Osteocyte (in vitro differentiated cells): ENCODE measurements around the gene EGFR. TPM values are rescaled to one million over a fixed set of nuclear protein-coding genes. Genes with fewer than 3 reads are reported as not detected.

Experiments used
- DNase-seq: peaks from one replicate; pipeline ENCODE4 v3.0.0; 2021; ENCODE audit warnings: mixed read lengths; ENCODE audit not compliant: unreplicated experiment; ENCODE audit errors: extremely low spot score
- H3K27ac Mint-ChIP-seq: one replicate; pipeline ENCODE4 v1.8.0; 2021; ENCODE audit warnings: mild to moderate bottlenecking, mixed read lengths; ENCODE audit not compliant: unreplicated experiment
- H3K27me3 Mint-ChIP-seq: one replicate; pipeline ENCODE4 v1.8.0; 2021; ENCODE audit warnings: mixed read lengths; ENCODE audit not compliant: unreplicated experiment
- H3K36me3 Mint-ChIP-seq: one replicate; pipeline ENCODE4 v1.8.0; 2021; ENCODE audit warnings: mixed read lengths; ENCODE audit not compliant: unreplicated experiment
- H3K4me1 Mint-ChIP-seq: one replicate; pipeline ENCODE4 v1.8.0; 2021; ENCODE audit warnings: mixed read lengths; ENCODE audit not compliant: unreplicated experiment
- H3K4me3 Mint-ChIP-seq: one replicate; pipeline ENCODE4 v1.8.0; 2021; ENCODE audit warnings: mild to moderate bottlenecking, moderate library complexity, mixed read lengths; ENCODE audit not compliant: unreplicated experiment
- H3K9me3 Mint-ChIP-seq: one replicate; pipeline ENCODE4 v1.8.0; 2021; ENCODE audit warnings: mixed read lengths; ENCODE audit not compliant: unreplicated experiment
- total RNA-seq: library from RNA; stranded (reverse); gene quantifications from 2 replicates; pipeline ENCODE4 v1.2.1, GENCODE V29; 2021
- TF ChIP-seq, protein P1 (sequence below): fragments of 200-600 bp; sonication (generic); IDR thresholded peaks from 2 replicates; pipeline ENCODE4 v1.5.0; 2021; ENCODE audit warnings: antibody characterized with exemption, mild to moderate bottlenecking, moderate library complexity

EGFR gene
- total RNA-seq, 1 donor from 2014 or later: 56.5 TPM

DNA sequence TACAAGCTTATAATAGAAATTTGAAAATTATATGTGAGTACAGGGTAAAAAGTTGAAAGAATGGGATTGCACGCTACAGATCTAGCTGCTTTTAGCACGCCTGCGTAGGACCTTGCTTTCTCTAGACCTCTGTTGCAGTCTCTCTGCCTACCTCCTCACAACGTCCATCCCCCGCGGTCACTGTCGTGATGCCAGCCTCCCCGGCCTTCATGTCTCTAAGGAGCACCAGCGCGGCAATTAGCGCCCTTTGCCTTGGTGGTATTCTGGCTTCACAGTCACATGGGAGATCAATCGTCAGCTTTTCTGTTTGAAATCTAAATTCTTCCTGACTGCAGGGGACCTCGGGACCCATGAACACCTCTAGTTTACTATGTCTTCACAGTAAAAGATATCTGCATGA, 131.3 kb downstream of the EGFR start:
- Mint-ChIP-seq H3K9me3 (no peaks in the 10 kb centered on the region), H3K4me3 (no peak overlapping the region), H3K27me3 (no peaks in the 10 kb centered on the region), H3K4me1 (peaks cover 9% of the 10 kb centered on the region), H3K36me3 (peaks cover 57% of the 10 kb centered on the region), H3K27ac (no peak overlapping the region)
- TF ChIP-seq, protein P1, sequence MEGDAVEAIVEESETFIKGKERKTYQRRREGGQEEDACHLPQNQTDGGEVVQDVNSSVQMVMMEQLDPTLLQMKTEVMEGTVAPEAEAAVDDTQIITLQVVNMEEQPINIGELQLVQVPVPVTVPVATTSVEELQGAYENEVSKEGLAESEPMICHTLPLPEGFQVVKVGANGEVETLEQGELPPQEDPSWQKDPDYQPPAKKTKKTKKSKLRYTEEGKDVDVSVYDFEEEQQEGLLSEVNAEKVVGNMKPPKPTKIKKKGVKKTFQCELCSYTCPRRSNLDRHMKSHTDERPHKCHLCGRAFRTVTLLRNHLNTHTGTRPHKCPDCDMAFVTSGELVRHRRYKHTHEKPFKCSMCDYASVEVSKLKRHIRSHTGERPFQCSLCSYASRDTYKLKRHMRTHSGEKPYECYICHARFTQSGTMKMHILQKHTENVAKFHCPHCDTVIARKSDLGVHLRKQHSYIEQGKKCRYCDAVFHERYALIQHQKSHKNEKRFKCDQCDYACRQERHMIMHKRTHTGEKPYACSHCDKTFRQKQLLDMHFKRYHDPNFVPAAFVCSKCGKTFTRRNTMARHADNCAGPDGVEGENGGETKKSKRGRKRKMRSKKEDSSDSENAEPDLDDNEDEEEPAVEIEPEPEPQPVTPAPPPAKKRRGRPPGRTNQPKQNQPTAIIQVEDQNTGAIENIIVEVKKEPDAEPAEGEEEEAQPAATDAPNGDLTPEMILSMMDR: no peak
- DNase-seq: no peak

DNA sequence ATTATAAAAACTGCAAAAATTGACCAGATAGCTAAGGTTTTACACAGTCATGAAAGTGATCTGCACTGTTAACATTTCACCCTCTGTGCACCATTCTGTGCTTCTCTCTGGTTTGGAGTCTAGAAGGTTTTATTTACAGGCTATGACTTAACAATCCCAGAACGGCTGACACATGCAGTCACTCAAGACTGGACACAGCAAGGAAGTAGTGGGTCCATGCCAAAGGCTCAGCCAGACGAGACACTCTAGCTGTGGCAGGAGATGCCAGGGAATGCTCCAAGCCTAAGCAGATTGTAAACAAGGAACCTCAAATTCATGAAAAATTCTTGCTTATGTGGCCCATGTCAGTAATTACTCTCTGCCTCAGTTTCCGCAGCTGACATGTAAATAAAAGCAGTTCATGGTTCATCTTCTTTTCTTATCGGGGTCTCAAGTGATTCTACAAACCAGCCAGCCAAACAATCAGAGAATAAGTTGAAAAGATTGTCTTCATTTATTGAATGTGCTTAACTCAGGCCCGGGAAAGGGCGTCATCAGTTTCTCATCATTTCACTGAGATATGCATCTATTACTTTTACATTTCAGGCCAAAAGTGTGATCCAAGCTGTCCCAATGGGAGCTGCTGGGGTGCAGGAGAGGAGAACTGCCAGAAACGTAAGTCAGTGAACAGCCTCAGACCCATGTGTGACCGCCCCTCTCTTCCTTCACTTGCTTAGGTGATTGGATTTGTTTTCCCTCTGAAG, 132.1 kb downstream of the EGFR start:
- H3K4me3 Mint-ChIP-seq: no peak overlapping the region
- TF ChIP-seq, protein P1: no peak
- no peaks in the 10 kb centered on the region for H3K9me3 Mint-ChIP-seq
- H3K36me3 Mint-ChIP-seq: peaks cover 58% of the 10 kb centered on the region
- no peaks in the 10 kb centered on the region for H3K27me3 Mint-ChIP-seq
- no peak overlapping the region for H3K27ac Mint-ChIP-seq
- H3K4me1 Mint-ChIP-seq: peaks cover 9% of the 10 kb centered on the region
- no peak for DNase-seq

DNA sequence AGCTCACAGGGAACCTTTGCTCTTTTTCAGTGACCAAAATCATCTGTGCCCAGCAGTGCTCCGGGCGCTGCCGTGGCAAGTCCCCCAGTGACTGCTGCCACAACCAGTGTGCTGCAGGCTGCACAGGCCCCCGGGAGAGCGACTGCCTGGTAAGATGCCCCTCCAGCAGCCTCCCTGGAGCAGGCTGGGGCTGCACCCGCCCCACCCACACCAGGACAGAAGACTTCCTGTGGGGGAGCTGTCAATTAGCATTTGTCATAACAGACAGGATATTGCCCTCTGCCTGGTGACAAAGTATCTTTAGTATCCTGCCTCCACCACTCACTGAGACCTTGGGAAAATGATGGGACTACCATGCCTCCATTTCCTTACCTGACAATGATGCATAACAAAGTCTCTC, 133.7 kb downstream of the EGFR start:
- DNase-seq: no peak
- Mint-ChIP-seq H3K36me3 (peaks cover 61% of the 10 kb centered on the region), H3K4me3 (no peak overlapping the region), H3K27me3 (no peaks in the 10 kb centered on the region), H3K27ac (no peak overlapping the region), H3K4me1 (peaks cover 20% of the 10 kb centered on the region), H3K9me3 (no peaks in the 10 kb centered on the region)
- TF ChIP-seq, protein P1: no peak

DNA sequence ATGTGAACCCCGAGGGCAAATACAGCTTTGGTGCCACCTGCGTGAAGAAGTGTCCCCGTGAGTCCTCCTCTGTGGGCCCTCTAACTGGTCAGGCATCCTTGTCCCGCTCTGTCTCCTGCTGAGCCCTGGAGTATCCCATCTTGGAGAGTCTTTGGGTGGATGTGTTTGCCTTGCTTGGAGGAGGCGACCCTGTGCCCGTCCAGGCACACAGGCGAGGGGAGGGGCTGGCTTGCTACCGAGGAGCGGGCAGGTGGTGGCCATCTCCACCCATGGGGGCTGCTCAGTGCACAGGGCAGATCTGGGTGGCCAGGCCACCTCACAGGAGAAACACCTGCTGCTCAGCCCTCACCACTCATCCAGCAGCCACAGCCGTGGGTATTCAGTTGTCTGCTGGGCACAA, 135.3 kb downstream of the EGFR start:
- Mint-ChIP-seq H3K4me1 (peaks cover 25% of the 10 kb centered on the region), H3K27ac (no peak overlapping the region), H3K36me3 (peaks cover 66% of the 10 kb centered on the region), H3K27me3 (no peaks in the 10 kb centered on the region), H3K4me3 (no peak overlapping the region), H3K9me3 (no peaks in the 10 kb centered on the region)
- TF ChIP-seq, protein P1: no peak
- DNase-seq: no peak

DNA sequence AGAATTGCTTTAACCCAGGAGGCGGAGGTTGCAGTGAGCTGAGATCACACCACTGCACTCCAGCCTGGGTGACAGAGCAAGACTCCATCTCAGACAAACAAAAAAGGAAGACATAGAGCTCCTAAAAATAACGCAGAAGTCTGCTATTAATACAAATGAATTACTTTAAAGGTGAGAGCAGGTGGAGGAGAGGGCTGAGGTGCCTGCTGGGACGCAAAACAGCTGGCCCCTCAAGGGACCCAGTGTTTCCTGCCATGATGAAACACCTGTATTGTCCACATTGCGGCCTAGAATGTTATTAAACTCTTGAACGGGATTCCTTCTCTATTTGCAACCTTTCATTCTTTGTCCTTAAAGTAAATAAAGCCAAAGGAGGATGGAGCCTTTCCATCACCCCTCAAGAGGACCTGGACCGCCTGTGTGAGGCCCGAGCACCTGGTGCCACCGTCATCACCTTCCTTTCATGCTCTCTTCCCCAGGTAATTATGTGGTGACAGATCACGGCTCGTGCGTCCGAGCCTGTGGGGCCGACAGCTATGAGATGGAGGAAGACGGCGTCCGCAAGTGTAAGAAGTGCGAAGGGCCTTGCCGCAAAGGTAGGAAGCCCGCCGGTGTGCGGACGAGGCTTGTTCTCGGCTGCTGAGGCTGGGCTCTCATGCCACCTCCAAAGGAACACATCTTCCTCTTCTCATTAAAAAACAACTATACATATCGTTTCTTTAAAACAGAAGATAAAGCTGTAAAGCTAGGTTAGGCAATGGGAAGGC, 136.7 kb downstream of the EGFR start:
- DNase-seq: no peak
- H3K36me3 Mint-ChIP-seq: peaks cover 72% of the 10 kb centered on the region
- H3K4me3 Mint-ChIP-seq: no peak overlapping the region
- H3K27ac Mint-ChIP-seq: no peak overlapping the region
- H3K4me1 Mint-ChIP-seq: peaks cover 23% of the 10 kb centered on the region
- TF ChIP-seq, protein P1: no peak
- no peaks in the 10 kb centered on the region for H3K27me3 Mint-ChIP-seq
- no peaks in the 10 kb centered on the region for H3K9me3 Mint-ChIP-seq
